ENCODE data around the gene SLC40A1.

GRCh38 chr2:189521699-189522434, 58.7 kb downstream of the SLC40A1 start:
- TF ChIP-seq EZH2phosphoT487 (IDR thresholded peaks at IDR 0.05; ENCODE audit: low read depth) (no peak), CTCF (IDR thresholded peaks at IDR 0.05; ENCODE audit: low read depth, low read length) (no peak)

Data from OCI-LY3 (cell line).